Omental fat pad (tissue), 4 donors: ENCODE measurements around the gene TLE5. TPM values are rescaled to one million over a fixed set of nuclear protein-coding genes. Genes with fewer than 3 reads are reported as not detected.

Experiments
- ATAC-seq: fragments of 150-250 bp; one replicate; pipeline ENCODE4 v1.9.1; 2016; ENCODE audit warnings: mild to moderate bottlenecking, moderate library complexity; ENCODE audit not compliant: low FRiP score
- DNase-seq: peaks from one replicate; pipeline ENCODE4 v3.0.0-alpha.2; 2019; ENCODE audit warnings: low spot score
- CTCF ChIP-seq, 3 donors: fragments of 450-650 bp; IDR thresholded peaks; one replicate each; pipeline ENCODE4 v1.5.1; 2016 to 2017; ENCODE audit warnings: antibody characterized with exemption in 3 of 3, mild to moderate bottlenecking in 3 of 3, moderate library complexity in 2 of 3
- total RNA-seq, 4 donors: library from RNA; depleted of rRNA; stranded (reverse); fragments of >200 nt; gene quantifications; one replicate each; pipeline ENCODE4 v1.1.0, GENCODE V29; 2016

Gene TLE5
- total RNA-seq, 4 donors from 2014 or later, result 226 to 340 (median 261) TPM

DNA sequence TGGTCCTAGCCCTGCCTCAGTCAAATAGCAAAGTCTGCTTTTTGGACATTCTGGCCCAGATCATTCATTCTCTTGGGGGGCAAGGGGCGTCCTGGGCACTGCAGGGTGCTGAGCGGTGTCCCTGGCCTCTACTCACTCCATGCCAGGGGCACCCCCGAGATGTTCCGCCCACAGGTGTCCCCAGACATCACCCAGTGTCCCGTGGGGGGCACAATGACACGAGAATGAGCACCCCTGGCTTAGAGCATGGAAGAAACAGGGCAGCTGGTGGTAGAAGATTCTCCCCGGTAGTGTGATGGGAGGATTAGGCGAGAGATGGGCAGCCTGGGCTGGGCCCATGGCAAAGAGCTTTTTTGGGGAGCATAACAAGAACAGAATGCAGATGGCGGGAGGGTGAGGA, 5.3 kb upstream of the TLE5 start:
- DNase-seq, result no peak
- no peak for ATAC-seq
- no peak for TF ChIP-seq CTCF (IDR thresholded peaks at IDR 0.05)

DNA sequence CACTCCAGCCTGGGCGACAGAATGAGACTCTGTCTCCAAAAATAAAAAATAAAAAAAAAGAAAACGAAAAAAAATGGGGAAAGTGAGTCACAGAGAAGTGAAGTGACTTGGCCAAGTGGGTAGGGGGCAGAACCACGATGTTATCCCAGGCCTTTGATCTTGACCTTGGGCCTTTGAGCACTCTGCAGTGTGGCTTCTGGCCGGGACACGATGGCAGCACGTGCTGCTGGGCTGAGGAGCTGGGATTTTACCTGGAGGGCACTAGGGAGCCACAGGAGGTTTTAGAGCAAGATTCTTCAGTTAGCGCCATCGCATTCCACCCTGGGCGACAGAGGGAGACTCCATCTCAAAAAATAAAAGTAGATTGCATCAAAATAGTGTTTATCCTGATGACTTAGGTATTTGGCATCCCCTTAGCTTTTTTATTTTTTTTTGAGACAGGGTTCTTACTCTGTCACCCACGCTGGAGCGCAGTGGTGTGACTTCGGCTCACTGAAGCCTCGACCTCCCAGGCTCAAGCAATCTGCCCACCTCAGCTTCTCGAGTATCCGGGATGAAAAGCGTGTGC, 4.3 kb upstream of the TLE5 start:
- DNase-seq (no peak), ATAC-seq (no peak)
- TF ChIP-seq CTCF (IDR thresholded peaks at IDR 0.05), result no peak

GRCh38 chr19:3065675-3066357, 3.5 kb upstream of the TLE5 start:
- ATAC-seq, result no peak
- TF ChIP-seq CTCF (IDR thresholded peaks at IDR 0.05), result no peak
- DNase-seq, result no peak

DNA sequence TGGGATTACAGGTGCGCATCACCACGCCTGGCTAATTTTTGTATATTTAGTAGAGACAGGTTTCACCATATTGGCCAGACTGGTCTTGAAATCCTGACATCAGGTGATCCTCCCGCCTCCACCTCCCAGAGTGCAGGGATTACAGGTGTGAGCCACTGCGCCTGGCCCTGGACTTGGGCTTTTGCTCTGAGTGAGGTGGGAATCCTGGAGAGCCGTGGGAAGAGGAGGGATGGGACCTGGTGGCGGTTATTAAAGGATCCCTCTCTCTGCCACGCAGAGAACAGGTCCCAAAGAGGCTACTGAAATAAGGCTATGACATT, 1.7 kb upstream of the TLE5 start:
- ATAC-seq (no peak), DNase-seq (no peak)
- no peak for TF ChIP-seq CTCF (IDR thresholded peaks at IDR 0.05)

DNA sequence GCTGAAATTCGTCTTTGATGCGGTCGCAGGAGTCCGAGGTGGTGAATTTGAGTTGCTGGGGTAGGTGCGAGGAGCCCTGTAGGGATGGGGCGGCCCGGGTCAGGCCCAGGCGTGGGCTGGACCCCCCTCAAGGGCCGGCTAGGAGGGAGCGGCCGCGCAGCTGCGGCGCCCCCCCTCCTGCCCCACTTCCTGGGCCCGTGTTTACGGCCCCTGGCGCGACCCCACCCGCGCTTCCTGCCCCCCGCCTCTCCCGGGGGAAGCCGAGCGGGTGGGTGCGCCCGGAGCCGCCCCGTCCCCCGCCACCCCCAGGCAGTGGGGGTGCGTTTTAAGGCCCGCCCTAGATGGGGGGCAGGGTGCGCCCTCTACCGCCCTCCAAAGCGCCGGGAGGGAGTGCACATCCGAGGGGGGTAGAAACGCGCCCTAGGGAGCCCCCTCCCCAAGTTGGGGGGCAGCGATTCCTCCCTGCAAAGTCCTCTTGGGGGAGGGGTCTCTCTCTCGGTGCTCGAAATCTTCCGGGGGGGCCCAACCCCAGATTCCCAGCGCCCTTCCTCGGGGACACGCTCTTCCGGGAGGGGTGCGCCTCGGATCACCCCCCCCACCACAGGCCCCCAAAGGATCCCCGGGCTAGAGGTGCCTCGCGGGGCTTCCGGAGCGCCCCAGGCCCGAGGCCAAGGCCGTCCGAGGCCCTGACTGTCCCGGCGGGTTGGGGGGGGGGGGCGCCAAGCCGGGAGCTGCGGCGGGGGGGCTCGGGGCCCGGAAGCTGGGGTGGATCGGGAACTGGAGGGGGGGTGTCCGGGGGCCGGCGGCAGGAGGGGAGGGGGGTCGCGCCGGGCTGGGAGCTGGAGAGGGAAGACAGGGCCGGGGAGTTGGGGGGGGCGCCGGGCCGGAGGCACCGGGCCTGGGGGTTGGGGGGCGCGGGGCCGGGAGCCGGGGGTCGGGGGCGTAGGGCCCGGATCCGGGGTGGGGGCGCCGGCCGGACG, 823 bp downstream of the TLE5 start:
- no peak for TF ChIP-seq CTCF (IDR thresholded peaks at IDR 0.05)
- ATAC-seq (peak; percentile 38), DNase-seq (no peak)

DNA sequence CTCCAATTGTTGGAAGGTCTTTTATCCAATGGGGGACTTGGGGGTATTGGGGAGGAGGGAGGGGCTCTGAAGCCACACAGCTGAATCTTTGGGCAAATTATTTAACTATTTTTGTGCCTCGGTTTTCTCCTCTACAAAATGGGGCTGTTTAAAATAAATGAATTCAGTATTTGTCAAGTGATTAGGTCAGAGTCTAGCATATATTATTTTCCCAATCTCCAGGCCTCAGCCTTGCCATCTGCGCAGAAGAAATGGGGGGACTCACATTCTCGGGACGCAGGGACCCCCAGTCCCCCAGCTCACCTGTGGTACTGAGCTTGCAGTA, 1.5 kb downstream of the TLE5 start:
- no peak for DNase-seq
- no peak for ATAC-seq
- TF ChIP-seq CTCF (IDR thresholded peaks at IDR 0.05), result no peak
